ENCODE results near the gene GALNT9.

GRCh38 chr12:132162508-132163031 is 166.8 kb downstream of the GALNT9 start:
- TF ChIP-seq TARDBP (IDR thresholded peaks at IDR 0.05) (no peak), ZNF384 (IDR thresholded peaks at IDR 0.05) (no peak), LEF1 (IDR thresholded peaks at IDR 0.05; ENCODE audit: borderline replicate concordance) (no peak), FOXK2 (IDR thresholded peaks at IDR 0.05) (no peak), FOXM1 (IDR thresholded peaks at IDR 0.05; ENCODE audit: borderline replicate concordance) (no peak), SUZ12 (IDR thresholded peaks at IDR 0.05) (no peak), ELF4 (IDR thresholded peaks at IDR 0.05) (no peak), FOXA1 (IDR thresholded peaks at IDR 0.05) (no peak), CTBP1 (IDR thresholded peaks at IDR 0.05; ENCODE audit: borderline replicate concordance) (no peak)

Measured in HEK293T (cell line).